HG02642 (cell line): ENCODE results near the gene KRTAP1-4.
"Not testable (repeated sequence)": the region's sequence is repeated elsewhere in the genome, so short reads cannot be mapped to it uniquely, and the experiment has no call there.

Experiments used
- ATAC-seq: cut with Tn5 transposase; IDR thresholded peaks from one replicate; pipeline ENCODE4 v1.9.1; 2021; ENCODE audit warnings: mild to moderate bottlenecking; ENCODE audit not compliant: unreplicated experiment, poor library complexity

Gene KRTAP1-4, protein sequence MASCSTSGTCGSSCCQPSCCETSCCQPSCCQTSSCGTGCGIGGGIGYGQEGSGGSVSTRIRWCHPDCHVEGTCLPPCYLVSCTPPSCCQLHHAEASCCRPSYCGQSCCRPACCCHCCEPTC

DNA sequence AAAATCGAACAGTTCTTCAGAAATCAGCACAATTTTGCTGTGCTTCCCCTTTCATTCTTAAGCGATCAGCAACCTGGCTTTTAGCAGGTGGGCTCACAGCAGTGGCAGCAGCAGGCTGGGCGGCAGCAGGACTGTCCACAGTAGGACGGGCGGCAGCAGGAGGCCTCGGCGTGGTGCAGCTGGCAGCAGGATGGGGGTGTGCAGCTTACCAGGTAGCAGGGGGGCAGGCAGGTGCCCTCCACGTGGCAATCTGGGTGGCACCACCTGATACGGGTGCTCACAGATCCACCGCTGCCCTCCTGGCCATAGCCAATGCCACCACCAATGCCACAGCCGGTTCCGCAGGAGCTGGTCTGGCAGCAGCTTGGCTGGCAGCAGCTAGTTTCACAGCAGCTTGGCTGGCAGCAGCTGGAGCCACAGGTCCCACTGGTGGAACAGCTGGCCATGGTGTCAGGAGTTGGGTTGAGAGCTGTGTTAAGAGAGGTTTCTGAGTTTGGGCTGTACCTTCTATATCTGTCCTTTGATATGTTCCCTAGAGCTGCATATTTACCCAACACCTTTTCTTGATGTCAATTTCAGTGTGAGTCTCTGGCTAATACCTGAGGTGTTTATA is at the start of gene KRTAP1-4:
Gene KRTAP1-4 (minus strand): TSS at position 563 of the 613 bp plus-strand sequence. CDS start 117 bp downstream, at position 446.
- no peak for ATAC-seq

DNA sequence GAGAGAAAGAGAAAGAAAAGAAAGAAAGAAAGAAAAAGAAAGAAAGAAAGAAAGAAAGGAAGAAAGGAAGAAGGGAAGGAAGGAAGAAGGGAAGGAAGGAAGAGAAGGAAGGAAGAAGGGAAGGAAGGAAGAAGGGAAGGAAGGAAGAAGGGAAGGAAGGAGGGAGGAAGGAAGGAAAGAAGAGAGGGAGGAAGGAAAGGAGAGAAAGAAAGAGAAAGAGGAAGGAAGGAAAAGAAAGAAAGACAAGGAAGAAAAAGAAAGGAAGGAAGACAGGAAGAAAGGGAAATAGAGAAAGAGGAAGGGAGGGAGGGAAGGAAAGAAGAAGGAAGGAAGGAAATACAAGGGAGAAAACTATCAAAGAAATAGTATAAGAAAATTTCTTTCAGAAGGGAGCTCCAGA is 46.8 kb upstream of the KRTAP1-4 start:
- ATAC-seq: no peak

DNA sequence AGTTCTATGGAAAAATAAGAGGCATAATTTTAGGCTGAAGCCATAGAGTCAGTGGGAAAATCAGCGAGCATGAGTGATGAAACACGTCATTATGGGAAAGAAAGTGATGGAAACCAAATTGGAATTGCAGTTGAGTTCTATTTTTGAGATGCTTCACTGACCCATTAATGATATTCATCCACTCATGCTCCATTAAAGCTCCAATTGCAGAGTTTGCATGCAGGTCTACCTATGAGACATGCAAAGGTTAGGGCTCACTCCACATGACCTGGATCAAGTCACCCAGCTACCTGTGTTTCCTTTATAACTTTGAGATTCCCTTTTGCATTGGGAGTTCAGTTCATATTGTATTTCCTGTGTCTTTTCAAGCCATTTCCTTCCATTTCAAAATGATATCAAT is 43.7 kb upstream of the KRTAP1-4 start:
- no peak for ATAC-seq

DNA sequence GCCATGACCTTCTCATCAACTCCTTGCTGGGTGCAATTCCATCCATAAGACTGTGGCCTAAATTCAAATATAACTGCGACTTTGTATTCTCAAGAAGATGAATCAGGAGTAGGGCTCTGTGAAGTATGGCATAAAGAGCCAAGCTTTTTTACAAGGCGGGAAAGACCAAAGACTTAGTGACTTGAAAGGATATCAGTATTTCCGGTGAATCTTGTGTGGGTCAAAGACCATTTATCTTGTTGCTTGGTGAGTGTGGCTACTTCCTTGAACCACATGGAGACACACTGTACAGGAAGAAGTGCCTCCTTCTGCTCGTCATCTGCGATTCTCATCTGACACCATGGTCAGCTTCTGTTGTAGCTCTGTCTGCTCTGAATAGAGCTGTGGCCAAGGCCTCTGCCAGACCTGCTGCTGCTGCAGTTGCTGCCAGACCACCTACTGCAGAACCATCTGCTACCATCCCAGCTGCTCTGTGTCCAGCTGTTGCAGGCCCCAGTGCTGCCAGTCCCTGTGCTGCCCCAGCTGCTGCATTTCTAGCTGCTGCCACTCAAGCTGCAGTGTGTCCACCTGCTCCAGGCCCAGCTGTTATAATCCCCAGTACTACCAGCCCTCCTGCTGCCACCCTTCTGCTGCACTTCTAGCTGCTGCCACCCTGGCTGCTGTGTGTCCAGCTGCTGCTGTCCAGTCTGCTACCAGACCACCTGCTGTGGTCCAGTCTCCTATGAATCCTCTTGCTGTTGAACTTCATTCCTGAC is 41.8 kb upstream of the KRTAP1-4 start:
- ATAC-seq: no peak

DNA sequence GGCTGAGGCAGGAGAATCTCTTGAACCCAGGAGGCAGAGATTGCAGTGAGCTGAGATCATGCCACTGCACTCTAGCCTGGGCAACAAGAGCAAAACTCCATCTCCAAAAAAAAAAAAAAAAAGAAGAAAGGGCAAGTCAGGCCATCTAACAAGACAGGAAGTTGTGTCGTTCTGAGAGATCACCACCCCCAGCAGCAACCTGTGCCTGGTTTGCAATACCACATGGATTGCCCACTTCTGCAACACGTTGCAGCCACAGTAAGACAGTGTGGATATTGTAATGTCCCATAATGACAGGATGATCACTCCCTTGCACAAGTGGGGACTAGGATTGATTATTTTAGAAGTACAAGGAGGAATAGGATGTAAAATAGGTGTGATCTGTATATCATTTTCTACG is 39.0 kb upstream of the KRTAP1-4 start:
- no peak for ATAC-seq

DNA sequence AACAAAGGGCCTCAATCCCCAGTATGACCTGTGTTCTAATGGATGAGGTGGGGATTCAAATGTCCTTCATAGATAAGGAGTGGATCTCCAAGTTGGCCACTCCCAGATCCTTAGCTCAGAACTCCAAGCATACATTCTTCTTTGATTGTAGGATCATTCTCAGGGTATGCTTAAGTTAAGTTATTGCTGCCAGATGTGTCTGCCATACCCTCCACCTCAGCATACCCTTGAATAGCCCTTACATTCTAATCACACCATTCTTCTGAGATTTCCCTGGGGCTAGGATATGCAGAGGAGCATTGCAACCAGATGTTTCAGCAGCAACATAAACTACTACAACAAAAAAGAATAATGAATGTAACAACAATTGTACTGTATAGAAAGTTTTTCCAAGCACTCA is 37.3 kb upstream of the KRTAP1-4 start:
- no peak for ATAC-seq

DNA sequence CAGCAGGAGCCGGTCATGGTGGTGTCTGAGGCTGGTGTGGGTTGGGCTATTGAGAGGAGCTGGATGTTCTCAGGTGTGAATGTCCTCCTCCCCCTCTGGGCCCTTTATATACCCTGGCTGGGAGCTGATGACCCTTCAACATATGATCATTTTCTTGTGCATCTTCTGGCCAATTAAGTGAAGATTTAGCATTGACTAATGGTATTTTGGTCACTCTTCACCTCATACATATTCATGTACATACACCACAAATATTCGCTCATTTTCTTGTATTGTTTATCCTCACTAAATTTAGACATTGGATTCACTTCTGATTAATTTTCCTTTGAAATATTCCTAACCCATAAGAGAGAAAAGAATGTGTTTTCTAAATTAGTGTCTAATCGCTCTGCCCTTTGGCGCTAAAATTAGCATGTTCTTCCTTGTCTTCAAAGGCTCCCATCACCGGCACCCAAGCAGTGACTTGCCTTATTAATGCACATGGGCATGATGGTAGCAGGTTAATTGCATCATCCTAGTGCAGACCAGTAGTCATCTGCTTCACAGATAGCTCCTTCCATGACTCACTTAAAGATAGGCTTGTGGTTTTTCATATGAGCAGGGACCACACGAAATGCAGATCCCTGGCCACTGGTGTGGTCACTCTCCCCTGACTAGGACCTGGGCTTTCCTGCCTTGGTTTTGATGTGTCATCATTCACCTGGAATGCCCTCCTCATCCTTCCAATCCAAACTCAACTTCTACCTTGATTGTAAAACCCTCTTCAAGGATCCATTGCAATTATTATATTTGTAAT is 36.0 kb upstream of the KRTAP1-4 start, which contains the start of gene KRTAP2-4:
Gene KRTAP2-4 (minus strand): TSS at position 51 of the 796 bp plus-strand sequence. CDS start 34 bp downstream, at position 17.
- no peak for ATAC-seq

DNA sequence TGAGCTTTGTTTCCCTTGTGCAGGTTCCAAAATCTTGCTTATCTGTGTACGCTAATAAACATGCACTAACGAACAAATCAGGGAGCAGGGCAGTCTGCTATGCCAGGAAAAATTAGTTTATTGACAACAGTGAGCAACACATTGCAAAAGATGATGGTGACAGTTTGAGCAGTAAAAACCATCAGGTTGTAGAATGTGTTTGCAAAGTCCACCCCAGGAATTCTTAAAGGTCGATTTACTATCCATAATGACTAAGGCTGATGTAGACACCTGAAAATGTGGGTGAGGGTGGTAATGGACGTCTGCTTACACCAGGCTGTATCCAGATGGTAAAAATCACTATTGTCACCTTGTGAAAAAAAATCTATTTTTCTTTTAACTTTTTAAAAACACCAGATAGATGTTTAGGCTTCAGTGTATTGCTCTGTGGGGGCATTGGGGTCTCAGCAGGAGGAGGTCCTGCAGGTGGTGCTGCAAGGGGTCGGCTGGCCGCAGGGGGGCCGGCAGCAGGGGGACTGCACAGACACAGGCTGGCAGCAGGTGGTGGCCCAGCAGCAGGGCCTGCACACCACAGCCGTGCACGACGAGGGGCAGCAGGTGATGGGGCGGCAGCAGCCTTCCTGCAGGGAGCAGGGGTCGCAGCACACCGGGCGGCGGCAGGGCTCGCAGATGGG is 35.2 kb upstream of the KRTAP1-4 start:
- ATAC-seq: not testable (repeated sequence)

DNA sequence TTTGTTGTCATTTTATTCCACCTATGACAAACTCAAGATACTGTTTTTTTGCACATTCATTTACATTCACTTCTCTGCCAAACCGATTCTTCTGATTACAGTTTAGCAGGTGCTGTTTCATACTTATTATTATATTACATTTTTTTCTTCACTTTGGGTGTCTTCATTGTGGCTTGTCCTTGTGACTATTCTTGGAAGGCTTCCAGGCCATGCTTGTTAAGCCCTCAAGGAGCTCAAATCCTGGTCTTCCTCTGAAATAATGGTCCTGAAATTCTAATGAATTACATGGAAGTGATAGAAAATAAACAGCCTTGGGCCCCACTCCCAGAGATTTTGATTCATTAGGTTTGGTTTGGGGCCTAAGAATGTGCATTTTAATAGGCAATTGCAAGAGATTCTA is 34.3 kb upstream of the KRTAP1-4 start:
- no peak for ATAC-seq

DNA sequence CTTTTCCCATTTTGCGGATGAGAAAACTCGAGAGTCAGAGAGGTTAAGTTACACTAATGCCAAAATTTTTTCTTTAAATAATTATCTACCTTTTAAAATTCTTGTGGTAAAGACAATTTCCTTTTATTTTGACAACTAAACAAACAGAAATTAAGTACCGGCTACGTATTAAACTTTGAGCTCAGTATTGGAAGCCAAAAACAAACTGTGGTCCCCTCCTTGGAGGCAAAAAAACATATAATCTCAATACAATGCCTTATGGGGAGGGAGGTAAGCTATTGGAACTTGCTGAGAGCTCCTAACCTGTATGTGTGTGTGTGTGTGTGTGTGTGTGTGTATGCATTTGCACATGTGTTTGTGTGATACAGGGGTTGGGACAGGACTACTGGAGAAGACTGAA is 33.5 kb upstream of the KRTAP1-4 start:
- ATAC-seq: no peak

DNA sequence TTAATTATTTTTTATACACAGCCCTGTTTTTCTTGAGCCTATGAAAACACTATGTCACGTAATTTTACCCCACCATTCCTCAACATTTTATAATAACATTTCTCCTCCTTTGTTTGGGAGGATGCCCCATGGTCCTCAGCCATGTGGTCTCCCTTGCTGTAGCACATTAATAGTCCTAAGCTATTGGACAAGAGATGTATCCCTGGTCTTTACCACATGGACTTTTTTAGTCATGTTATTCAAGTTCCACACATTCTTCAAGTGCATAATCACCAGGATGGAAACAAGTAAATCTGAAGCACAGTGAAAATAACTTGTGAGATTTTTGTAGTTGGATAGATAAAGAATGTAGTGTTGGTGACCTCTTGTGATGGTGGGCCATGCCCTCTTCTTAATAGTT is 32.0 kb upstream of the KRTAP1-4 start:
- no peak for ATAC-seq

DNA sequence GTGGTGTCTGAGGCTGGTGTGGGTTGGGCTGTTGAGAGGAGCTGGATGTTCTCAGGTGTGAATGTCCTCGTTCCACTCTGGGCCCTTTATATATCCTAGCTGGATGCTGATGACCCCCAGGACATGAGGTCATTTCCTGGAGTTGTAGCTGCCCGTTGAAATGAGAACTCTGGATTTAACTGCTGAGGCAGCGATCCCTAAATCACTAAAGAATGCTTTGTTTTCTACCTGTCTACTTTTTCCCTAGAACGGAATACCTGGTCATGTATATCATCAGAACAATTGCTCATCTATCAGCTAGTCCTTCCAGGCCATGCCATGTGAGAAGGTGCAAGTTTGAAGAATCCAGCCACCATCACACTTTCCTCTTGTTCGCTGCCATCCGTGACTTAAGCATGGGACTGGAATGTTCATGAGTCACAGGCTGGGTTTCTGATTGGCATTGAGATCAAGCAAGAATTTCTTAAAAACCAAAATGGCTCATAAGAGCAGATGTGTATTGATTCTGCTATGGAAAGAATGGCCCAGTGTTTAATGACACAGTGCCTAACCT is 30.1 kb upstream of the KRTAP1-4 start, which contains the start of gene KRTAP2-3:
Gene KRTAP2-3 (minus strand): TSS at position 63 of the 553 bp plus-strand sequence. CDS start 64 bp downstream, outside the sequence.
- ATAC-seq: no peak

DNA sequence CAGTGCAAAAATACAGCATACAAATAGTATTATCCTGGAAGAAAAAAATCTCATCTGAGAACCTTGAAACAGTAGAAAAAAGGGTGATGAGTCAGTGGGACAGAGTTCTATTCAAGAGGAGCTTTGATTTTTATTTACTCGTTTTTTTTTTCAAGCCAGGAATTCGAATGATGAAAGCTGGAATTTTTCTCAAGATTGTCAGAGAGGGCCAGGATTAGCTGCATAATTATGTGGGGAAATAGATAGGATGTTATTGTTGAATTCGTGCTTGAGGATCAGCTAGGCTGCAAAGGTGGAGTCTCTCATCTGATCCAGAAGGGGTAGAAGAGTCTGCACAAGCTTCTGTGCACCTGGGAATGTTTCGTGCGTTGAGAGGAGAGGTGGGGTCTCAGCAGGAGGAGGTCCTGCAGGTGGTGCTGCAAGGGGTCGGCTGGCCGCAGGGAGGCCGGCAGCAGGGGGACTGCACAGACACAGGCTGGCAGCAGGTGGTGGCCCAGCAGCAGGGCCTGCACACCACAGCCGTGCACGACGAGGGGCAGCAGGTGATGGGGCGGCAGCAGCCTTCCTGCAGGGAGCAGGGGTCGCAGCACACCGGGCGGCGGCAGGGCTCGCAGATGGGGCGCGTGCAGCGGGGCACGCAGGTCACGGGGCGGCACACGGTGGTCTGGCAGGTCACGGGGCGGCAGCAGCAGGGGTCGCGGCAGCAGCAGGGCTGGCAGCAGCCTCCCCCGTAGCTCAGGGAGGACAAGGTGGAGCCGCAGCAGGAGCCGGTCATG is 29.5 kb upstream of the KRTAP1-4 start:
- not testable (repeated sequence) for ATAC-seq

DNA sequence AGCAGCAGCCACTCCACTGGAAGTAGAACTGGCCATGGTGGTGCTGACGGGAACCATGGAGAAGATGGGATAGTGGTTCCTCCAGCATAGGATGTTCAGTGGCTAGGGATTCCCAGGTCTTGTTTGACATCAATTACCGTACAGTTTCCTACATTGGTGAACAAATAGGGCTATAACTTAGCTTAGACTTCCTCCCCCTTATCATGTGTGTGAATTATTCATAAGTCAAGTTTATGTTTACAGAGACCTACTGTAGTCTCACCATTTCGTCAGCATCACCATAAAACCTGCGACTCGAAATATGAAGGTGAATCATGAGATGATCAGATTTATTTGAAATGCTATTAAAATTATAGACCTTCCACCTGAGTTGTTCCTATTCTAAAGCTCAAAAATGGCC is 28.7 kb upstream of the KRTAP1-4 start:
- ATAC-seq: no peak

DNA sequence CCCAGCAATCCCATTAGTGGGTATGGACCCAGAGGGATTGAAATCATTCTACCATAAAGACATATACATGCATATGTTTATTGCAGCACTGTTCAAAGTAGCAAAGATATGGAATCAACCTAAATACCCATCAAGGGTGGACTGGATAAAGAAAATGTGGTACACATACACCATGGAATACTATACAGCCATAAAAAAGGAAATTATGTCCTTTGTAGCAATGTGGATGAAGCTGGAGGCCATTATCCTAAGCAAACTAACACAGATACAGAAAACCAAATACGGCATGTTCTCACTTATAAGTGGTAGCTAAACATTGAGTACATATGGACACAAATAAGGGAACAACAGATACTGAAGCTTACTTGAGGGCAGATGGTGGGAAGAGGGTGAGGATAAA is 27.6 kb upstream of the KRTAP1-4 start:
- ATAC-seq: no peak

DNA sequence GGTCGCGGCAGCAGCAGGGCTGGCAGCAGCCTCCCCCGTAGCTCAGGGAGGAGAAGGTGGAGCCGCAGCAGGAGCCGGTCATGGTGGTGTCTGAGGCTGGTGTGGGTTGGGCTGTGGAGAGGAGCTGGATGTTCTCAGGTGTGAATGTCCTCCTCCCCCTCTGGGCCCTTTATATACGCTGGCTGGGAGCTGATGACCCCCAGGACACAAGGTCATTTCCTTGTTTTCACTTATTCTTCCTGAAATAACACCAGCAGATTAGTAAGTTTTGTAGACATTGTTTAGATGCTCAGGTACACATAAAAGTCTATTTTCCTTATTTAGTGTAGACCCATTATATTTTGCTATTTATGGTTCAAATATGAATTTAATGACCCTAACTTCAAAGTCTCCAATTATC is 25.1 kb upstream of the KRTAP1-4 start, which contains the start of gene KRTAP2-2:
Gene KRTAP2-2 (minus strand): TSS at position 101 of the 400 bp plus-strand sequence. CDS start 19 bp downstream, at position 82.
- not testable (repeated sequence) for ATAC-seq

DNA sequence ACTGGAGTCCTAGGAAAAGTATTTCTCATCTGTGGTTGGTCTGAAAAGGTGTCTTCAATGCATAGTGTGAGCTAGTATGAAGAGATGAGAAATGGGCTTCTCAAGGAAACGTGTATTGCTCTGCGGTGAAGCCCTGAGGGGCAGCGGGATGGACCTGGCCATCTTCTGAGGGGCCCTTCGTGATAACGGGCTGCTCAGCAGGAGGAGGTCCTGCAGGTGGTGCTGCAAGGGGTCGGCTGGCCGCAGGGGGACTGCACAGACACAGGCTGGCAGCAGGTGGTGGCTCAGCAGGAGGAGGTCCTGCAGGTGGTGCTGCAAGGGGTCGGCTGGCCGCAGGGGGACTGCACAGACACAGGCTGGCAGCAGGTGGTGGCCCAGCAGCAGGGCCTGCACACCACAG is 24.6 kb upstream of the KRTAP1-4 start:
- ATAC-seq: not testable (repeated sequence)

DNA sequence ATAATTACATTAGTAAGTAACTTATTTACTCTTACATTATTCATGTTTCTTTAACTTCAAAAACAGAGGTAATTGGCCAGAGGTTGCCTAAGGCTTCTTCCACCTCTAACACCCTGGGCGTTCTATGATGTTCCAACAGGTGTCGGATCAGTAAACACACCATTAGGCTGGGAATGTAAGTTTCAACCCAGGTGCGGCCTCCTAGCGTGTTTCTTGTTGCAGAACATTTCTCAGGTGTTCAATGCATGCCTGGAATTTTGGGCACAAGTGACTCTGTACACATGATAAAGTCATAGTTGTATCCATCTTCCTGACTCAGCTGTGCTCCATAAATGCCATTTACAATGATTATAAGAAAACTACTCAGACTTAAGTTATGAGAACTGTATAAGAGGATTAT is 24.0 kb upstream of the KRTAP1-4 start:
- ATAC-seq: no peak

DNA sequence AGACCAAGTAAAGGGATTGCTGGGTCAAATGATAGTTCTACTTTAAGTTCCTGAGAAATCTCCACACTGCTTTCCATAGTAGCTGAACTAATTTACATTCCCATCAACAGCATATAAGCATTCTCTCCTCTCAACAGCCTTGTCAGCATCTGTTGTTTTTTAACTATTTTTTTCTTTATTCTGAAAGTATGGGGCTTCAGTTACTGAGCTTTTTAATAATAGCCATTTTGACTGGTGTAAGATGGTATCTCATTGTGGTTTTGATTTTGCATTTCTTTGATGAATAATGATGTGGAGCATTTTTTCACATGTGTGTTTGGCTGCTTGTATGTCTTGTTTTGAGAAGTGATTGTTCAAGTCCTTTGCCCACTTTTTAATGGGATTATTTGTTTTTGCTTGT is 22.6 kb upstream of the KRTAP1-4 start:
- no peak for ATAC-seq
